Sigmoid colon (tissue), 7 donors: ENCODE measurements around the gene SLX1B. TPM values are rescaled to one million over a fixed set of nuclear protein-coding genes. Genes with fewer than 3 reads are reported as not detected.
"Not testable (repeated sequence)": the region's sequence is repeated elsewhere in the genome, so short reads cannot be mapped to it uniquely, and the experiment has no call there.

Source experiments
- DNase-seq: peaks from one replicate; pipeline ENCODE4 v3.0.0-alpha.2; 2019
- H3K27ac ChIP-seq, 4 donors: fragments of 200-600 bp; sonication (generic); one replicate each; pipeline ENCODE4 v1.5.1; 2016 to 2019; ENCODE audit warnings: mild to moderate bottlenecking in 1 of 4
- H3K27me3 ChIP-seq, 3 donors: fragments of 200-600 bp; sonication (generic); one replicate each; pipeline ENCODE4 v1.5.1; 2019; ENCODE audit warnings: mild to moderate bottlenecking in 1 of 3
- H3K36me3 ChIP-seq, 4 donors: fragments of 200-600 bp; sonication (generic); one replicate each; pipeline ENCODE4 v1.5.1; 2016 to 2019
- H3K4me1 ChIP-seq, 4 donors: fragments of 200-600 bp; sonication (generic); one replicate each; pipeline ENCODE4 v1.5.1; 2017 to 2019
- H3K4me3 ChIP-seq, 4 donors: fragments of 200-600 bp; sonication (generic); one replicate each; pipeline ENCODE4 v1.5.1; 2017 to 2019; ENCODE audit warnings: mild to moderate bottlenecking in 2 of 4, moderate library complexity in 1 of 4
- H3K9me3 ChIP-seq, 4 donors: fragments of 200-600 bp in 3 of 4; sonication (generic) in 3 of 4; one replicate each; pipeline versions ENCODE4 v1.5.1 to v1.6.1; 2013 to 2019
- WGBS, 2 donors: extraction: QIAGEN DNeasy Blood & Tissue Kit; methylation state at CpG; one replicate each; pipeline ENCODE4 v1.1.7; 2013; 5-methylcytosine and 5-hydroxymethylcytosine counted together
- intact Hi-C: fragments of 100-400 bp; cut with DNase I; formaldehyde crosslinking; loops from one replicate; pipeline ENCODE4 v1.15.1; 2023
- polyA plus RNA-seq, 3 donors: library from polyadenylated mRNA; stranded (reverse); fragments of 200-250 nt; gene quantifications; one replicate each; pipeline ENCODE4 v1.2.3, GENCODE V29; 2013
- total RNA-seq, 4 donors: library from RNA; depleted of rRNA; stranded (reverse); fragments of >200 nt; gene quantifications; one replicate each; pipeline ENCODE4 v1.1.0, GENCODE V29; 2016
- donor health status: healthy with polysubstance abuse.
- donor health status: Bipolar disorder and iron deficiency.
- donor health status: healthy.

Gene SLX1B
- total RNA-seq (10 to 100 TPM in 3 of 4 donors, 1 to 10 TPM in 1; 3.0 to 18.3 (median 11.8) TPM), polyA plus RNA-seq (10 to 100 TPM; 21.6 to 44.4 (median 37.5) TPM)

DNA sequence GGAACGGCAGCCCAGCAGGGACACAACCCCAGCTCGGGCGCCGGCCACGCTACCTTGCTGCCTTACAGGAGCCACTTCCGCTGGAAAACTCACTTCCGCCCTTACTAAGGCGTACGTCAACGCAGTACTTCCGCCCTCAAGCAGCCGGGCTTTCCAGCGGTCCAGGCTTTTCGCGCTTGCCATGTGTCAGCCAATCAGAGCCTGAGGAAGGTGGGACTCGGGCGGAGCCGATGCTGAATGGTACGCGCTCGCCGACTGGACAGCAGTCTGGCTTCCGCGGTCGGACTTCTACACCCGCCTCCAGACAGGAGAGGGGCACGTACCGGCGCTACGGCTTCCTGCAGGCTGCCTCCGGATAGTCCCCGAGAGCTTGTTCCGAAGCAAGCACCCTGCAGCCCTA is at the start of gene SLX1B, which contains the start of gene BOLA2:
Gene SLX1B (plus strand): TSS at position 265 of the 400 bp plus-strand sequence.
Gene BOLA2 (minus strand): TSS at position 83 of the 400 bp plus-strand sequence. CDS start 98 bp downstream, outside the sequence.
- intact Hi-C loops, H3K9me3 ChIP-seq, H3K27me3 ChIP-seq, DNase-seq, H3K4me3 ChIP-seq, H3K36me3 ChIP-seq, H3K27ac ChIP-seq, H3K4me1 ChIP-seq: not testable (repeated sequence)
- no CpG with 5 or more reads among the region's 33 CpGs for WGBS, 2 donors

DNA sequence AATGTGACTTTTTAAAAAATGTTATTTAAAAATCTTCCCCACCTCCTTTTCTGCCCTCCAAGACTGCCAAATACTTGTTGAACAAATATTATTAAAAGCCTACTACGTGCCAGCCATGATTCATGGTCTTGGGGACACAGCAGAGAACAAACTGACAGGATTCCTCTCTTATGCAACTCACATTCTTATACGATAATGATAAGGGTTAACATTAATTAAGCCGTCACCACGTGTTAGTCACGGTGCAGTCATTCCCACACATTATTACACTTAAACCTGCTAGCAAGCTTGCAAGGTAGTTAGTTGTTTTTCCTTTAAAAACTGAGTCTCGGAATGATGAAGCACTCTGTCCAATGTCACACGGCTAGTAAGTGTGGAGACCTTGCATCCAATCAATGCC is 49.1 kb upstream of the SLX1B start:
- H3K4me3 ChIP-seq, H3K36me3 ChIP-seq, H3K27me3 ChIP-seq, DNase-seq, H3K4me1 ChIP-seq, H3K9me3 ChIP-seq, intact Hi-C loops, H3K27ac ChIP-seq: not testable (repeated sequence)
- 81 to 93% methylated on average over 7 of the region's 7 CpGs for WGBS, 2 donors

DNA sequence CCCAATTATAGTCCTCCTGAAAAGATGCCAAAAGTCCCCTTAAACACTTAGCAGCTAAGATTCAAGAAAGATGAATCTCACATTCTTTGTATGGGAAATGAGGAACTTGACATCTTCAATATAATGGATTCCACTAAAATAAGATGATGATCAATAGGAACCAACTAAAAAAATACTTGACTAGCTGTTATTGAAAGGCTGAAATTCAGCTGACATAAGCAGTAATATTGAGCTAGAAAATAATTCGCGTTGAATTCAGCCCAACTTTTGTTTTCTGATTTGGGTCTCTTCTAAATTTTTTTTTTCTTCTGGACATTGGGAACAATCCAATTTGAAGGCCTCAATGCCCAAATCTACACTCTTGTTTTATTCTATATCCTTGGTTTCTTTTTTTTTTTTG is 30.7 kb upstream of the SLX1B start:
- WGBS, 2 donors = 98 to 99% methylated on average over 2 of the region's 2 CpGs
- DNase-seq, H3K27ac ChIP-seq, H3K9me3 ChIP-seq, H3K27me3 ChIP-seq, H3K4me3 ChIP-seq, intact Hi-C loops, H3K36me3 ChIP-seq, H3K4me1 ChIP-seq: not testable (repeated sequence)

DNA sequence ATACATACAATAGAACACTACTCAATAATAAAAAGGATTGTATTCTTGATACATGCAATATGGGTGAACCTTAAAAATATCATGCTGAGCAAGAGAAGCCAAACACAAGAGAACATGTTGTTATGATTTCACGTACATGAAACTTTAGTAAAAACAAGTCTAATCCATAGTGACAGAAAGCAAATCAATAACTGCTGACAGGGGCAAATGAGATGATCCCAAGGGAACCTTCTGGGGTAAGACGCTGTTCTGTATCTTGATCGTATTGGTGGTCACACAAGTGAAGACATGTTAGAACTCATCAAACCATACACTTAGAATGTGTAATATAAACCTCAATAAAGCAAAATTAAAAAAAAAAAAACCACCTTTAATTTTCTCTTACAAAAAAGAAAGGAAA is 28.9 kb upstream of the SLX1B start:
- H3K36me3 ChIP-seq, H3K27ac ChIP-seq, DNase-seq, H3K9me3 ChIP-seq, H3K4me1 ChIP-seq, intact Hi-C loops, H3K27me3 ChIP-seq, H3K4me3 ChIP-seq: not testable (repeated sequence)
- 90 to 100% methylated on average over 3 of the region's 3 CpGs for WGBS, 2 donors

DNA sequence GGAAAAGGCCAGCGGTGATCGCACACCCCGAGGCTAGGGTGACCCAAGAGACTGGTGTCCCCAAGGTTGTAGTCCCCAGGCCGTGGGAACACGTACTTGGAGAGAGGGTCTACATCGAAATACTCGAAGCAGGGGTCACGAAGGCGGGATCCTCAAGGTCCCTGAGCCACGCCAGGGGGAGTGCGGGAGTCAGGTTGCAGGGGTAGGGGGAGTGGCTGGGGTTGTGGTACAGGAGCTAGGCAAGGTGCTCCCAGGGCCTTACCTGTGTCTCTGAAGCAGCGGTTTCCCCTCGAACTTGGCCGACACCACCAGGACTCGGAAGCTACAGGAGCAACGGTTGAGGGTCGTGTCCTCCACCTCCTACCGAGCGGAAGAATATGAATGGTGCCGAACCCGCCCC is 579 bp upstream of the SLX1B start:
- H3K4me1 ChIP-seq, H3K27ac ChIP-seq: not testable (repeated sequence)
- WGBS, 2 donors = no CpG with 5 or more reads among the region's 21 CpGs

DNA sequence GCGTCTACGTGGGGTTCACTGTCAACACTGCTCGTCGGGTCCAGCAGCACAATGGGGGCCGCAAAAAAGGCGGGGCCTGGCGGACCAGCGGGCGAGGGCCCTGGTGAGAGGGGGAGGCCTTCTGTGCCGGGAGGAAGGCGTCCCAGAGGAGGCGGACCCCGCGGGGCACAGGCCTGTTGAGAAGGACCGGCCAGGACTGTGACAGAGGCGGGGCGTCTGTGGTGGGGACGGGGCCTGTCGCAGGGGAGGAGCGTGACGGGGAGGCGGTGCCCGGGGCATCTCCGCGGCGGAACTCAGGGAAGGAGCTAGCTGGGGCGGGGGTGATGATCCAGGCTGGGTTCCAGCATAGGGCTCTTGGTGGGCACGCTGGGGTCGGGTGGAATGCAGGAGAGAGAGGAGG is 495 bp downstream of the SLX1B start:
- WGBS, 2 donors = no CpG with 5 or more reads among the region's 29 CpGs
- H3K27ac ChIP-seq, DNase-seq, H3K4me1 ChIP-seq, H3K36me3 ChIP-seq, intact Hi-C loops, H3K27me3 ChIP-seq, H3K4me3 ChIP-seq, H3K9me3 ChIP-seq: not testable (repeated sequence)

More for the DNA sequence above, 579 bp upstream of the SLX1B start:
- H3K4me3 ChIP-seq, intact Hi-C loops, DNase-seq, H3K27me3 ChIP-seq, H3K9me3 ChIP-seq, H3K36me3 ChIP-seq: not testable (repeated sequence)

DNA sequence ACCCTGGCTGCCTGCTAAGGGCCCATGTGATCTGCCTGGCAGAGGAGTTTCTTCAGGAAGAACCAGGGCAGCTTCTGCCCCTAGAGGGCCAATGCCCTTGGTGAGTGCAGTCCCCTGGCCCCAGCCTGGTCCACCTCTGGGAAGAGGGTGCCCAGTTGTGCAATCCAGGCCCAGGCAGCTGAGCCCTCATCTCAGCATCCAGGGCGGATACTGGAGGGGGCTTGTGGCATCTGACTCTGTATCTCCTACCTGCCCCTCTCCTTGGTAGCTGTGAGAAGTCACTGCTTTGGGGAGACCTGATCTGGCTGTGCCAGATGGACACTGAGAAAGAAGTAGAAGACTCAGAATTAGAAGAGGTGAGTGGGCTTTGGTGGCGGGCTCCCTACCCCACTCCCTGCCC is 3.3 kb downstream of the SLX1B start:
- DNase-seq = peak; percentile 25
- H3K36me3 ChIP-seq, H3K27ac ChIP-seq, H3K4me1 ChIP-seq, H3K4me3 ChIP-seq, intact Hi-C loops, H3K9me3 ChIP-seq, H3K27me3 ChIP-seq: not testable (repeated sequence)
- WGBS, 2 donors = 96 to 98% methylated on average over 1 of the region's 2 CpGs

DNA sequence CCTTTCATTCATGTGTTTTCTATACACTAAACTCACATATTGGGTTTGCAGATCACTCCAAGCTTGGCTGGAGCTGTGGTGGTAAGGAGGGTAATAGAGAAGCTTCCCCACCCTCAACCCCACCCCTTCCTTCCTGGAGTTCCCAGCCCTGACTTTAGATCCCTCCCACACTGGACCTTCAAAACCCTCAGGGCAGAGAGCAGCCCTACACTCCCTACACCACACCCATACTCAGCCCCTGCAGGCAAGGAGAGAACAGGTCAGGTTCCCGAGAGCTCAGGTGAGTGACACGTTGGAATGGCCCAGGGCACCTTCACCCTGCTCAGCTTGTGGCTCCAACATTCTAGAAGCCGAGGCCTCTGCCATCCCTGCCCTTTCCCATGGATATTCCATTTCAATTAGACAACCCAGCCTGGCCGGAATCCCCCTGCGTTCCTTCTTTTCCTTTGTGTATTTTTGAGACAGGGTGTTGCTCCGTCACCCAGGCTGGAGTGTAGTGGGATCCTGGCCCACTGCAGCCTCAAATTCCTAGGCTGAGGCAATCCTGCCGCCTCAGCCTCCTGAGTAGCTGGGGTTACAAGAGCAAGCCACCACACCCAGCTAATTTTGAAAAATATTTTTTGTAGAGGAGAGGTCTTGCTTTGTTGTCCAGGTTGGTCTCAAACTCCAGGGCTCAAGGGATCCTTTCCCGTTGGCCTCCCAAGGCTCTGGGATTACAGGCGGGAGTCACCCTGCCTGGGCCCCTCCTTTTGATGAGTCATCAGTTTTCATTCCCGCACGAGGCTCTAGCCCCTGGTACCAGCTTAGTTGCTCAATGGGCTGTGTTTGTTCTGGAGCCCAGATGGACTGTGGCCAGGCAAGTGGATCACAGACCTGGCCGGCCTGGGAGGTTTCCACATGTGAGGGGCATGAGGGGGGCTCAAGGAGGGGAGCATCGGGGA is 5.6 kb downstream of the SLX1B start, which contains the start of gene SULT1A4:
Gene SULT1A4 (plus strand): TSS at position 208 of the 941 bp plus-strand sequence. CDS start 1,473 bp downstream, outside the sequence.
- WGBS, 2 donors = no CpG with 5 or more reads among the region's 13 CpGs
- intact Hi-C loops, DNase-seq: not testable (repeated sequence)

DNA sequence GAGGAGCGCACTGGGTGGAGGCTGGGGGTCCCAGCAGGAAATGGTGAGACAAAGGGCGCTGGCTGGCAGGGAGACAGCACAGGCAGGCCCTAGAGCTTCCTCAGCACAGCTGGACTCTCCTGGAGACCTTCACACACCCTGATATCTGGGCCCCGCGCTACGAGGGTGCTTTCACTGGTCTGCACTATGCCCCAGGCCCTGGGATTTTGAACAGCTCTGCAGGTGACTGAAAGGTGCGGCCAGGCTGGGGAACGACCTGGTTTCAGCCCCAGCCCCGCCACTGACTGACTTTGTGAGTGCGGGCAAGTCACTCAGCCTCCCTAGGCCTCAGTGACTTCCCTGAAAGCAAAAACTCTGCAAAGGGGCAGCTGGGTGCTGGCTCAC is 6.3 kb downstream of the SLX1B start:
- DNase-seq, H3K9me3 ChIP-seq, H3K27me3 ChIP-seq, H3K36me3 ChIP-seq, H3K4me3 ChIP-seq, H3K27ac ChIP-seq, intact Hi-C loops, H3K4me1 ChIP-seq: not testable (repeated sequence)
- no CpG with 5 or more reads among the region's 9 CpGs for WGBS, 2 donors

More for the DNA sequence above, 5.6 kb downstream of the SLX1B start, which contains the start of gene SULT1A4:
- H3K36me3 ChIP-seq, H3K9me3 ChIP-seq, H3K4me1 ChIP-seq, H3K27ac ChIP-seq, H3K27me3 ChIP-seq, H3K4me3 ChIP-seq: not testable (repeated sequence)

DNA sequence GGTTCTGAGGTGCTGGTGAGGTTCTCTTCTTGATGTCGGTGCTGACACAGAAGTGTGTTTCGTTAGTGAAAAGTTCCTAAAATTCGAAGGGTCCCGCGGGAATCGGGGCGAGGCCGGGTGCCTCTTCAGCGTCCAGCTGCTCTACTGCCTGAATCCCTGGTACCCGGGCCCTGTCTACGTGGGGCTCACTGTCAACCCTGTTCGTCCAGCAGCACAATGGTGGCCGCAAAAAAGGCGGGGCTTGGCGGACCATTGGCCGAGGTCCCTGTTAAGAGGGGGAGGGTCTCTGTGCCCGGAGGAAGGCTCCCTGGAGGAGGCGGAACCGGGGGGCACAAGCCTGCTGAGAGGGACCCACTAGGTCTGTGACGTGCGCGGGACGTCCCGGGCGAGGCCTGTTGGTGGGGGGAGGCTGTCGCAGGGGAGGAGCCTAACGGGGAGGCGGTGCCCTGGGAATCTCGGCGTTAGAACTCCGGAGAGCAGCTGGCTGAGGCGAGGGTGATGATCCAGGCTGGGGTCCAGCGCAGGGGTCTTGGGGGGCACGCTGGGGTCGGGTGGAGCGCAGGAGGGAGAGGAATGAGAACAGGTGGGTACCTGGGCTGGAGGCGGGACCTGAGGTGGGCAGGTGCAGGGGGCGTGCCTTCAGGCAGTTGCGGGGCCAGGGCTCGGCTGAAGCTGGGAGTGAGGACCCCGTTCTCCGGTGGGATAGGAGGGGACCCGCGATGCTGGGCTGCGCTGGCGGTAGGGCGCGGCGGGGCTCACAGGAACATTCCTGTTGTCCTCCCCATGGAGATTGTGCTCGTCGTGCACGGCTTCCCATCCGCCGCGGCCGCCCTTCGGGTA is 11.9 kb downstream of the SLX1B start:
- H3K4me1 ChIP-seq, H3K27me3 ChIP-seq, H3K27ac ChIP-seq, DNase-seq, intact Hi-C loops, H3K4me3 ChIP-seq, H3K9me3 ChIP-seq, H3K36me3 ChIP-seq: not testable (repeated sequence)
- 0% methylated on average over 7 of the region's 57 CpGs; no CpG with 5 or more reads in 1 of the 2 donors for WGBS, 2 donors

DNA sequence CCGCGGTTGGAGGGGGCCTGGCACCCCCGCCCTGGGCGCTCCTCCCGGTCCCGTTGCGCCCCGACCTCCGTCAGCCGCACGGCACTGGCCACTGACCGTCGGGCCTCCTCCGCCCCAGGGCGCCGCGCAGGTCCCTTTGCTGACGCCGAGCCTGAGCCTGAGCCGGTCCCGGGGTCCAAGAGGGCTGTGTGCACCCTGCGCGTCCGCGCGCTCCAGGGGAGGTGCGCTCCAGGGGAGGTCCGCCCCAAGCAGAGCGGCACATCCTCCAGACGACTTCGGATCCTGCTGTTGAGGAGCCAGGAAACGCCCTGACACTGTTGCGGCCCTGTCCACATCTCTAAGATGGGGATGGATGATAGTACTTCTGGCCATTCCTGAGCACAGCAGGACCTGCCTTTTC is 12.6 kb downstream of the SLX1B start:
- H3K27me3 ChIP-seq, H3K27ac ChIP-seq, H3K36me3 ChIP-seq, DNase-seq, intact Hi-C loops, H3K4me3 ChIP-seq, H3K4me1 ChIP-seq, H3K9me3 ChIP-seq: not testable (repeated sequence)
- WGBS, 2 donors = no CpG with 5 or more reads among the region's 33 CpGs

DNA sequence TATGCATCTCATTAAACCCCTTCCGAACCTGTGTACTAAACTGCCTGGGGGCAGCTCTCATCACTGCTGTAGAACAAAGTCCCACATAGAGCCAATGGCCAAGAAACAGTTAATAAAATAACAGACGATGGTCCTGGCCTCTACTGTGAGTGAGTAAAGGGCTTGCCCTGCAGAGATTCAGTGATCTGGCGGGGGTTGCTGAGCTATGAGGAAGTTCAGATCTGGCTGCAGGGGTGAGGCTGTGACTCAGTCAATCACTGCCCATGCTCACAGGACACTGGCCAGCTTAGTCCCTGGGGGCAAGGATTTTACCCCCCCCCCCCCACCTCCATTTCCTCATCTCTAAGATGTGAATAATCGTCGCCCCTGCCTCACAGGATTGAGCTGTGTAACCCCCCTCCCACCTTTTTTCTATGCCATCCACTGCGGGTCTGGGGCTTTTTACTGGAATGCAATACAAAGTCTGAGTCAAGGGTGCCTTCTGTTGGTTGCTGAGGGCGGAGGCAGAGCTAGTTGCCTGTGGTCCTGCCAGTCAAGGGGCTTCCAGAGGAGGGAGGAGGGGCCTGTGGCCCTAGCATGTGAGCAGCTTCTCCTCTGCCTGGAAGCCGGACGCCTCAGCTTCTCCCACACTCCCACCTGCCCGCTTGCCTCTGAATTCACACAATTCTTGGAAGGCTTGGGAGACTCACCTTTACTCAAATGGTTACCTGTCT is 13.5 kb downstream of the SLX1B start:
- intact Hi-C loops, H3K27ac ChIP-seq, H3K27me3 ChIP-seq, H3K9me3 ChIP-seq, DNase-seq, H3K4me1 ChIP-seq, H3K4me3 ChIP-seq, H3K36me3 ChIP-seq: not testable (repeated sequence)
- no CpG with 5 or more reads among the region's 10 CpGs for WGBS, 2 donors
